DMS79 treated with DMSO at 0.1 percent for 48 hours (cell line): ENCODE results near the gene PTPRD.

Experiments
- DNase-seq: peaks from one replicate; lab custom pipeline; 2025; lab: John Stamatoyannopoulos, UW

The PTPRD gene

DNA sequence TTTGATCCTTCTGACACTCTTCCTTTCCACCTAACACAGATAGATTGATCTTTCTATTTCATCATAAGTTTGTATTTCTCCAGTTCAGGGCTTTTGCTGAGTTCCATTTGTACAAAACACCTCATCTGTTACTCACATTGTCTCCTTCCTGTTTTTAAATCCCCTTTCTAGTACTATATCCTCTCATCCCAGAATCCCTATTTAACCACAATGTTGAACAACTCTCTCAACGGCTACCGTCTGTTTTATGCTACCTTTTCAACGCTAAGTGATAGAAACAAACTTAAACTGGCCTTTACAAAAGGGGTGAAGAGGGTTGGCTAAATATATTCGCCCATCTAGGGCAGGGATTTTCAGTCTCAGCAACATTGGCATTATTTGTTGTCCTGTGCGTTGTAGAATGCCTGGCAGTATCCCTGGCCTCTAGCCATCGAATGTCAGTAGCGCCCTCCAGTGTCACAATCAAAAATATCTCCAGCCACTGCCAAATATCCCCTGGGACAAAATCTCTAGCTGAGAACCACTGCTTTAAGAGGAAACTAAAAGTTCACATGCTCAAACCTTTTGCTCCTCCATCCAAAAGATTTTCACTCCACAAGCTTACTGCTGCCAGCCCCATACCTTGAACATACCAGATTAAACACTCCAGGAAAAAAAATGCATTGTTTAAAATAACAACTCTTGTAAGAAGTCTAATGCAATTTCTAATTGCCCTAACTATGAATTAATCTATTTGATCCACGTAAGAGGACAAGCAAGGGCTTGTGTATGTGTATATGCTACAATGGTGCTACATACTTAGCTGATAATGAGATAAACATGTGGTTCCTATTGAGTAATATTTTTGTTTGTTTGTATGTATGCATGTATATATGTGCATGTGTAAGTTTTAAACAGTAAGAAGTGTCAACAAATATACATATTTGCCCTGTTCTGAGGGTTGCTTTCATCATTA is 344.0 kb downstream of the PTPRD start:
- DNase-seq, result no peak

GRCh38 chr9:10265153-10265631 is 347.6 kb downstream of the PTPRD start:
- DNase-seq, result no peak

DNA sequence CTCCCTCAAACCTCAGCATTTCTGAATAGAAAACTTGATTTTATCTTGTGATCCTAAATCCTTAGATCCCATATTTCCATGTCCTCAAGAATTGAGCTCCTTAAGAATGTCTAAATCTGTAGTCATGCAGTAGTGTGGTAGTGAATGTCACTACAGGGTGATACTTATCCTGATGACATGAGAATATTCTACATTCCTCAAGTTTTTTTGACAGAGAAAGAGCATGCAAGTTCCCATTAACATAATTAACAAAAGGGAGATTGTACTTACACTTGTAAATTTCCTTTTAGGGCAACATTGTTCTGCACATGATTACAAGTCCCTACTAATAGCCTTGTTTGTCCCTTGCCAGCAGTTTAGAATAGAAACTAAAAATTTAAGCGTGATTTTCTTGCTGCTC is 352.3 kb downstream of the PTPRD start:
- DNase-seq, result no peak

DNA sequence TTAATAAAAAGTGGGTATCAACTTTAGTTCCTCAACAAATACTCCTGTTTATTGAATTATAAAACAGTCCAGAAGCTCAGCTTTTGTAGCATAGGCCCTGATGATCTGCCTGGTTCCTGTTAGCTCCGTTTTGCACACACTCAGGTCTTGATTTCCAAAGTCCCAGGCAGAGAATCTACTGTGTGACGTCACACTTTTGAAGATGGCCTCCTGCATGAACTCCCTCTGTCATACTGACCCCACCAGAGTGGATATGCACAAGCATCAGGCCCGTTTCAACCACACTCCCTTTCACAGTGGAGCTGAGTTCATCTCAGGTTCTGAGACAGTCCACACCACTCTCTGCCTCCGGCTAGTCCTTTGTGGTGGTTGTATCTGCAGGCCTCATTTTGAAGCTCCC is 353.1 kb downstream of the PTPRD start:
- DNase-seq, result no peak

DNA sequence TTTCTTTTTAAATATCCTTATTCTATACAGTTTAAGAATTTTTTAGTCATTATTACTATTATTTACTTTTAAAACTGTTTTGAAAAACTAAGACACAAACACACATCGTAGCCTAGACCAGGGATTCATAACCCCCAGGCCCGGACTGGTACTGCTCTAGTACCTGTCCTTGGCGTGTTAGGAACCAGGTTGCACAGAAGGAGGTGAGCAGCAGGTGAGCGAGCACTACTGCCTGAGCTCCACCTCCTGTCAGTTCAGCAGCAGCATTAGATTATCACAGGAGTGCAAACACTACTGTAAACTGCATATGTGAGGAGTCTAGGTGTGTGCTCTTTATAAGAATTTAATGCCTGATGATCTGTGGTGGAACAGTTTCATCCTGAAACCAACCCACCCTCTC is 357.0 kb downstream of the PTPRD start:
- no peak for DNase-seq

GRCh38 chr9:10254338-10254737 is 358.5 kb downstream of the PTPRD start:
- no peak for DNase-seq

DNA sequence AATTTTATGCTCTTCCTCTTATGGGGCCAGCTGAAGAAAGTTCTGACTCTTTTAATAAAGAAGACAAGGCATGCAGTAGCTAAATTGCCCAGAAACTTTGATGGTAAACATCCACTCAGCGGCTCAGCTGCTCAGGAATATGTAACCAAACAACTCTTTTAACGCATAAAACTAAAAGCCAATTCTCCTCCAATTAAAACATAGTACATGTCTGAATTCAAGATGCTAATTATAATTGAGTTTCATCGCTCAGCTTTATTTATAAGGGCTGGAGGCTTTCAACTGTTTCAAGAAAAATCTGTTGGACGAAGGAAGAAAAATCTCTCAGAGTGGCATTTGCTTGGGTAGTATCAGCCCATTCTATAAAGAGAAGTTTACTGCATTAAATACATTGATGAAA is 359.5 kb downstream of the PTPRD start:
- DNase-seq, result no peak

DNA sequence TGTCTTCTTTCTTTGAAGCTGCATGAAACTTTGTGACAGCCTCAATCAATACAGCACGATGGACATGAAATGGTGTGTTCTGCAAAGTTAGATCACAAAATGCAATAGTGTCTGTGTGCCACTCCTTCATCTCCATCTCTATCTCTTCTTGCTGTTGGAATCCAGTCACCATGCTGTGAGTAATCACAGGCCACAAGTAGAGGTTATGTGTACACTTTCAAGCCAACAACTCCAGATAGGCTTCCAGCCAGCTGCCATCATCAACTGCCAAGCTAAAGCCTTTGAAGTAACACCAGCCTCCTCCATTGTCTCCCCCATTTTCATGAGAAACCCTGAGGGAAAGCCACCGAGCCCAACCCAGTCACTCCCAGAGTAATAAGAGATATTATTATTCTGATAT is 360.6 kb downstream of the PTPRD start:
- DNase-seq, result no peak

GRCh38 chr9:10251490-10251889 is 361.3 kb downstream of the PTPRD start:
- no peak for DNase-seq

DNA sequence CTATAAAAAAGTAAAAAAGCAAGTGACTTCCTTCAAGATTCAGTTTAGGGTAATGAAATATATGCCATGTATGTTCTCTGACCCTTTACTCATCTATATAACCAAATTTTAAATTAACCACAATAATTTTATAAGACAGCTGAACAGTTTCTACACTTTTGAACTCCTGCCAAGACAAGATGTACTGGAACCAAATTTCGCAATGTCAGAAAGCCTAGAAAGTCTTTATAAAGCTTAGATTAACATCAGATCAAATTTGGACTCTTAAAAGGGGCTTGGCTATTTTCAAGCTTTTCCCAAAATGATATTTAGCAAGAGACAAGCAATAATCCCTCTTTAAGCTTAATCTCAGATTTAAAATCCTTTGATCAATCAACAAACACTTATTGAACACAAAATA is 362.6 kb downstream of the PTPRD start:
- DNase-seq, result no peak

DNA sequence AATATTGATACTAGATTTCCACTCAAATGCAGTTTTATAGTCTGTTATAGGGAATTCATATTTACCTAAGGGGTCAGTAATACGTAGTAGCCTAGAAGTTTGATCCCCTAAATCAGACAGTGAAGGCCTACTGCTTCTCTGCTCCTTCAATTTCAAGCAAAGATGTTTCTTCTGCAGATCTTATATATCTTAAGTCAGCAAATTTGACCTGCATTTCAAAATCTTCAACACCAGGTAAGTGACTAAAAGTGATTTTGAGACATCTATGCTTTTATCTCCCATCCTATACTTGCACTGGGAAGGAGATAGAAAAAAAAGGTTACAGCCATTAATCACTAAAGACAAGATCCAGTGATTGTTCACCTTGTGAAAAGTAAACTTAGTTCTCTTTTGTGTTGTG is 363.9 kb downstream of the PTPRD start:
- no peak for DNase-seq

GRCh38 chr9:10242255-10242654 is 370.5 kb downstream of the PTPRD start:
- no peak for DNase-seq

- no peak for DNase-seq
Observed at GRCh38 chr9:10238087-10238486, 374.7 kb downstream of the PTPRD start.

- no peak for DNase-seq
Observed at GRCh38 chr9:10237584-10237983, 375.2 kb downstream of the PTPRD start.

DNA sequence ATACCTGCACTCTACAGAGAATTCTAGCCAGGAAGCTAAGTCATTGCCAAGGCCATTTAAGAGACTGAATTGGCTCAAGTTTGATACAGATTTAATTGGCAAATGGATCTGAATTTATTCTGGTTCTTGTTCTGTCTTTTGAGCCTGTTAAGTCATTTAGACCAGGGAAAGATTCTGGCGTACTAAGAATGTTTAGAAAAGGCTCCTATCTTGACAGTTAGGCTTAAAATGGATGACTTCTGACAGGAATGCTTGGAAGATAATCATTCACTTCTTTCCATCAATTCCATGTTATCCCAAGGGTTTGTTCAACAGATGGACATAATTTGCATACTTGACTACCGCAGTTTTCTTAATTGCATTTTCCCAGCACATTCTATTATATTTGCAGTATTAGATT is 376.6 kb downstream of the PTPRD start:
- DNase-seq, result no peak

- DNase-seq, result no peak
Observed at GRCh38 chr9:10235376-10235775, 377.4 kb downstream of the PTPRD start.

- DNase-seq, result no peak
Observed at GRCh38 chr9:10232352-10232930, 380.4 kb downstream of the PTPRD start.

DNA sequence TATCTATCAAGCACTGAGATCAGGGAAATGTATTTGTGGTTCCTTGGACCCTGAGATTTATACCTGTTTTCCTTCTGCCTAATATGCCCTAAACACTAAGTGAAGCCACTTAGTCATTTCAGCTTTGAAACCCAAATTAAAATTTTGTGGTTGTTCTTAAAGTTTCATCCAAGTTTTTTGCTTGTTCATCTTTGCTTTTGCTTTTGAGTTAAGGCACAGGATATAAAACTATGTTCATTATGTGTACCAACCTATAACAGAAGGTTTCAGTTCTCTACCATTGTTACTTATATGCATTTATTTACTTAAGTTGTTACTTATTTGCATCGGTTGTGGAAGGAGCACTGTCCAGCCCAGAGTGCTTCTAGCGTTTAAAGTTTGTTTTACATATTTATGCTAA is 382.3 kb downstream of the PTPRD start:
- DNase-seq, result no peak

- no peak for DNase-seq
Observed at GRCh38 chr9:10228082-10228481, 384.7 kb downstream of the PTPRD start.

GRCh38 chr9:10226996-10227395 is 385.8 kb downstream of the PTPRD start:
- no peak for DNase-seq

GRCh38 chr9:10212702-10213101 is 400.1 kb downstream of the PTPRD start:
- no peak for DNase-seq

GRCh38 chr9:10208691-10209069 is 404.1 kb downstream of the PTPRD start:
- no peak for DNase-seq

DNA sequence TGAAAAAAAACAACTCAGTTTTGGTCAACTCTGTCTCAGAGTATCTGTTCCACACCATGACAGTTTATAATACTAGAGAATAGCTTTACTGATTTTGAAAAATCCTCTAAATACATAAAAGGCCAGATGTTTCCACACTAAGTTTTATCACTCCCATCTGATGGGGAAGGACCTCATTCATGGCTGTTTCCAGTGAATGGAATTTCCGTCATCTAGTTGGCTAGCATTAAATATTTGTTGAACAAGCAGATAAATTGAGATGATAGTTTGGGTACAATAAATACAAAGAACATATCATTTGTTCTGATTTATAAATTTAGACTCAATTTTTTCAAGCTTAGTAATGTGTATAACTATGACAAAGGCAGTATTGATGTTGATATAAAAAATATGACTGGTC is 408.5 kb downstream of the PTPRD start:
- no peak for DNase-seq

GRCh38 chr9:10173561-10173960 is 439.2 kb downstream of the PTPRD start:
- DNase-seq, result no peak
